ENCODE measurements around the gene ZNF350. TPM values are rescaled to one million over a fixed set of nuclear protein-coding genes. Genes with fewer than 3 reads are reported as not detected.

ZNF350 gene
- total RNA-seq, 1 donor from 2014 or later, result 15.3 TPM

DNA sequence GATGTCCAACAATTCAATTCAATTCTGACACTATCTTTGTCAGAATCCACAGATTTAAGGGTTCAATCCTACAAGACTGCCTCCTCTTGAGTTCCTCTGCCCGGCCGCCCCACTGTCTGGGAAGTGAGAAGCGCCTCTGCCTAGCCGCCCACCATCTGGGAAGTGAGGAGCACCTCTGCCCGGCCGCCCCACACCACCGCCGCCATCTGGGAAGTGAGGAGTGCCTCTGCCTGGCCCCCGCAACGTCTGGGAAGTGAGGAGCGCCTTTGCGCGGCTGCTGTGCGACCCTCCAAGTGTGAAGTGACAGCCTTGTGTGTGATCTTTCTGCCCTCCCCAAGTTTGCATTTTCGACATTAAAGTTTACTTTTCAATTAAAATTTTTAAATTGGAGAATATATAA, 35.6 kb upstream of the ZNF350 start:
- Mint-ChIP-seq H3K4me1 (peaks cover 9% of the 10 kb centered on the region), H3K9me3 (peaks cover 70% of the 10 kb centered on the region), H3K4me3 (no peak overlapping the region), H3K27ac (no peak overlapping the region), H3K36me3 (peaks cover 93% of the 10 kb centered on the region), H3K27me3 (ENCODE audit: low read depth) (no peaks in the 10 kb centered on the region)
- DNase-seq (ENCODE audit: low spot score in 2 of 2, unreplicated experiment in 2 of 2), result no peak
- TF ChIP-seq, protein P1, sequence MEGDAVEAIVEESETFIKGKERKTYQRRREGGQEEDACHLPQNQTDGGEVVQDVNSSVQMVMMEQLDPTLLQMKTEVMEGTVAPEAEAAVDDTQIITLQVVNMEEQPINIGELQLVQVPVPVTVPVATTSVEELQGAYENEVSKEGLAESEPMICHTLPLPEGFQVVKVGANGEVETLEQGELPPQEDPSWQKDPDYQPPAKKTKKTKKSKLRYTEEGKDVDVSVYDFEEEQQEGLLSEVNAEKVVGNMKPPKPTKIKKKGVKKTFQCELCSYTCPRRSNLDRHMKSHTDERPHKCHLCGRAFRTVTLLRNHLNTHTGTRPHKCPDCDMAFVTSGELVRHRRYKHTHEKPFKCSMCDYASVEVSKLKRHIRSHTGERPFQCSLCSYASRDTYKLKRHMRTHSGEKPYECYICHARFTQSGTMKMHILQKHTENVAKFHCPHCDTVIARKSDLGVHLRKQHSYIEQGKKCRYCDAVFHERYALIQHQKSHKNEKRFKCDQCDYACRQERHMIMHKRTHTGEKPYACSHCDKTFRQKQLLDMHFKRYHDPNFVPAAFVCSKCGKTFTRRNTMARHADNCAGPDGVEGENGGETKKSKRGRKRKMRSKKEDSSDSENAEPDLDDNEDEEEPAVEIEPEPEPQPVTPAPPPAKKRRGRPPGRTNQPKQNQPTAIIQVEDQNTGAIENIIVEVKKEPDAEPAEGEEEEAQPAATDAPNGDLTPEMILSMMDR (IDR thresholded peaks at IDR 0.05; ENCODE audit: unreplicated experiment), result no peak

- TF ChIP-seq, protein P1 (IDR thresholded peaks at IDR 0.05; ENCODE audit: unreplicated experiment), result no peak
- Mint-ChIP-seq H3K27ac (no peak overlapping the region), H3K4me1 (no peaks in the 10 kb centered on the region), H3K36me3 (peaks cover 94% of the 10 kb centered on the region), H3K9me3 (peaks cover 74% of the 10 kb centered on the region), H3K27me3 (ENCODE audit: low read depth) (no peaks in the 10 kb centered on the region), H3K4me3 (no peak overlapping the region)
- no peak for DNase-seq (ENCODE audit: low spot score in 2 of 2, unreplicated experiment in 2 of 2)
Measured at GRCh38 chr19:52020506-52020905, 33.9 kb upstream of the ZNF350 start.

DNA sequence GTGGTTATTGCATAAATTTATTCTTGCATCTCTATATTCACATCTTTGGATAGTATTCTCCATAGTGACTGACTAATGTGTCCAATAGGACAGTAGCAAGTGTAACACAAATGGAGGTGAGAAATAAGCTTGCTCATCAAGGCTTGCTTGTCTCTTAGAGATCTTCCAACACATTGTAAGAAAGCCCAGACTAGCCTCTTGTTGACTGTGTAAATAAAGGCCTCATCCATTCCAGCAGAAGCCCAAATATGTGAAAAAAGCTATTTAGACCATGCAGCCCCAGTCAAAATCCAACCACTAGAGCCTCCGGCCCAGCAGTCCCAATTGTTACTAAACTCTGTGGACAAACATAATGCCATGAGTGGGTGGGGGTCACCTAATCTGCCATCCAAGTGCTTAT, 24.0 kb upstream of the ZNF350 start:
- H3K27me3 Mint-ChIP-seq (ENCODE audit: low read depth), result no peaks in the 10 kb centered on the region
- no peak overlapping the region for H3K4me3 Mint-ChIP-seq
- TF ChIP-seq, protein P1 (IDR thresholded peaks at IDR 0.05; ENCODE audit: unreplicated experiment), result no peak
- H3K27ac Mint-ChIP-seq, result no peak overlapping the region
- no peak for DNase-seq (ENCODE audit: low spot score in 2 of 2, unreplicated experiment in 2 of 2)
- H3K4me1 Mint-ChIP-seq, result peaks cover 11% of the 10 kb centered on the region
- peaks cover 52% of the 10 kb centered on the region for H3K36me3 Mint-ChIP-seq
- H3K9me3 Mint-ChIP-seq, result peaks cover 33% of the 10 kb centered on the region

GRCh38 chr19:52007806-52008557, 21.3 kb upstream of the ZNF350 start, which contains the start of gene ZNF615:
Gene ZNF615, minus strand, starts transcription at chr19:52008211. Its CDS starts 4,500 bp downstream, at chr19:52003711.
- Mint-ChIP-seq H3K36me3 (peaks cover 46% of the 10 kb centered on the region), H3K9me3 (peaks cover 36% of the 10 kb centered on the region), H3K4me3 (peak within 1 kb of the TSS; percentile 98), H3K4me1 (peaks cover 11% of the 10 kb centered on the region), H3K27ac (peak within 1 kb of the TSS; percentile 98), H3K27me3 (ENCODE audit: low read depth) (no peaks in the 10 kb centered on the region)
- peak; percentile 74 to 89 for DNase-seq (ENCODE audit: low spot score in 2 of 2, unreplicated experiment in 2 of 2)
- TF ChIP-seq, protein P1 (IDR thresholded peaks at IDR 0.05; ENCODE audit: unreplicated experiment), result no peak

- Mint-ChIP-seq H3K36me3 (peaks cover 43% of the 10 kb centered on the region), H3K9me3 (peaks cover 32% of the 10 kb centered on the region), H3K27ac (peak overlapping the region; percentile 98), H3K4me1 (peaks cover 11% of the 10 kb centered on the region), H3K4me3 (peak overlapping the region; percentile 98), H3K27me3 (ENCODE audit: low read depth) (no peaks in the 10 kb centered on the region)
- TF ChIP-seq, protein P1 (IDR thresholded peaks at IDR 0.05; ENCODE audit: unreplicated experiment), result no peak
- no peak for DNase-seq (ENCODE audit: low spot score in 2 of 2, unreplicated experiment in 2 of 2)
Measured at GRCh38 chr19:52007451-52007805, 20.8 kb upstream of the ZNF350 start.

Measured in mesothelial cell of epicardium (in vitro differentiated cells).